Hematopoietic multipotent progenitor cell treated with erythropoietin and hydrocortisone succinate and interleukin-3 and kit ligand, for 15 days (in vitro differentiated cells): ENCODE data around the gene CDYL2.

Experiments used
- DNase-seq: peaks from one replicate; pipeline ENCODE4 v3.0.0-alpha.2; 2015; ENCODE audit warnings: low spot score

CDYL2 gene

GRCh38 chr16:80704751-80705505 lies 99.5 kb downstream of the CDYL2 start:
- DNase-seq, result no peak

DNA sequence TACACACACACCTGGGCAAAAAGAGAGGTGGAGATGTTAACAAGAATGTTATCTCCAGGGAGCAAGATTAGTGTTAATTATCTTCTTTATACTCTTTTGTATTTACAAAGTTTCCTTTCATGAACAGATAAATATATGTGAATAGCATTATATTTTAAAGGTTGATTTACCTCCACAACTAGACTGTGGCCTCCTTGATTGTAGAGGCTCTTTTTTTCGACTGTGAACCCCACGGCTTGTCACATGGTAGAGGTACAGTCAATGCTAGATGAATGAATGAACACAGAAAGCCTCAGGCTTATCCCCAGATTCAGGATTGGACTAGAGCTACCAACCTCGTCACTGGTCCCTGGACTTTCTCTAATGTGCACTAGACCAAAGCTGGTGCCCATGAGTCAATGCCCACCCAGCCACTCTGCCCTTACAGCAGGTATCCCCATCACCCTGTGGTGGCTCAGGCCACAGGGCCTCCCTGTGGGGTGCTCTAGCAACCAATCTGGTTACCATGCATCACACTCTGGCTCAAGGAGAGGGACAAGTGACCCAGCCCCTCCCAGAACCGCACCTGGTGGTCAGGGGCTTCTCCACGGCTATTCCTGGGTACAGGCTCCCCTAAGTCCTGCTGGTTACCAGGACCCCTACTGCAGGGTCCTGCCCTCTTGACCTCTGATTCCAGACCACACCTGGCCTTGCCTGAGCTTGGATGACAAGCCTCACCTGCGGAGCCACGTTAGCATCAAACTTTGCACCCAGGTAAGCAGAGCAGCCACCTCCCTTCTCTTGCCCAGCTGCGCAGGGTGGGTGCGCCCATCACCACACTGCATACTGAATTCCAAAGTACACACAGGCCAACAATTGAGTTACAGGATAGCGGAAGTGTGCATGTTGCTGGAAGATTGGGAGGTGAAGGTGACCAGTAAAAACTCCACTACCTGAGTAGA lies 101.0 kb downstream of the CDYL2 start:
- DNase-seq, result no peak

DNA sequence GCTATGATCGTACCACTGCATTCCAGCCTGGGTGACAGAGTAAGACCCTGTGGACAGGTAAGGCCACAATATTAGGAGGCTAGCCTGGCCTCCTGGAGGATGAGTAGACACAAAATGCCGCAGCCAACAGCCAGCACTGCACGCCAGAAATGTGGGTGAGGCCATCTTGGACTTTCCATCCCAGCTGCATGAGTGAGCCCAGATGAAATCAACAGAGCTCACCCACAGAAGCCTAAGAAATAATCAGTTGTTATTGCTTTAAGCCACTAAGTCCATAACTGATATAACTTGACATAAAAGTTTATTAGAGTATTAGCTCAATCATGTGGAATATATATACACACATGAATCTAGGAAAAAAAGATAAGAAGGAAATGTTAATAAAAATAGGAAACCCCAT lies 101.7 kb downstream of the CDYL2 start:
- no peak for DNase-seq

GRCh38 chr16:80700558-80700957 lies 103.8 kb downstream of the CDYL2 start:
- DNase-seq, result no peak

DNA sequence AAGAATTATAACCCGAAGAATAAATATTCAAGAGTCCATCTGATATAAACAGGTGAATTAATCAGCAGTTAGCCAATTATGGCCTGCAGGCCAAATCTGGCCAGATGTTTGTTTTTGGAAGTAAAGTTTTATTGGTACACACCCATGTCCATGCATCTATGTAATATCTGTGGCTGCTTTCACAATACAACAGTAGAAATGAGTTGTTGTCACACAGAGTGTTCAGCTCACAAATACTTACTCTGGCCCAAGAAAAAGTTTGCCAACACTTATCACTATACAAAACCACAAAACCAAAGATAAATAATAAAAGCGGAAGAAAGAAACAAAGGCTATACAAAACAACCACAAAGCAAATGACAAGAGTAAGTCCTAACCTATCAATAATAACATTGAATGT lies 109.4 kb downstream of the CDYL2 start:
- DNase-seq, result no peak

- no peak for DNase-seq
Measured at GRCh38 chr16:80693553-80693952, 110.8 kb downstream of the CDYL2 start.

GRCh38 chr16:80692270-80692669 lies 112.1 kb downstream of the CDYL2 start:
- no peak for DNase-seq

DNA sequence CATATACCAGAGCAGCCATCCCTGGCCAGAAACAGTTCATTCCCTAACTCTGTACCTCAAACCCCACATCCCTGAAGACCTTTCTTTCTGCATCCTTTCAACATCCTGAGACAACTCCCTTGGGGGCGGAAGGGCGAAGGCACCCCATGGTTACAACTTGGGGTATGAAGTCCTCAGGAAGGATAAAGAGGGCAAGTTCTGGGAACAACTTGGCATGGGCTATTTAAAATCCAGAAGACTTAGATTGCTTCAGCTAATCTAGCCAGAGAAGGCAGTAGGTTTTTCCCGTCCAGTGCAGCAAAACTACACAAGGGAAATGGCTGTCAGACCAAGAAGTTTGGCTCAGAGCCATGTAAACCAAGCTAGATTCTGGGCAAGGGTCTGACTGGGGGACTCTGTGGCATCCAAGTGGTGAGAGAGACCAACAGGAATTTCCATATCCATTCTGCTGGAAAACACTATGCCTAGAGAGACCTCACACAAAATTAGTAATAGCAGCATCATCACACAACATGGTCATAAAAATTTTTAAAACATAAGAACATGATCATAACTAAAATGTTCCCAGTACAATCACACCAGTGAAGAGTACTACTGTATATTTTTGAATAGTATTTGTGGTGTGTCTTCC lies 113.2 kb downstream of the CDYL2 start:
- DNase-seq, result no peak

DNA sequence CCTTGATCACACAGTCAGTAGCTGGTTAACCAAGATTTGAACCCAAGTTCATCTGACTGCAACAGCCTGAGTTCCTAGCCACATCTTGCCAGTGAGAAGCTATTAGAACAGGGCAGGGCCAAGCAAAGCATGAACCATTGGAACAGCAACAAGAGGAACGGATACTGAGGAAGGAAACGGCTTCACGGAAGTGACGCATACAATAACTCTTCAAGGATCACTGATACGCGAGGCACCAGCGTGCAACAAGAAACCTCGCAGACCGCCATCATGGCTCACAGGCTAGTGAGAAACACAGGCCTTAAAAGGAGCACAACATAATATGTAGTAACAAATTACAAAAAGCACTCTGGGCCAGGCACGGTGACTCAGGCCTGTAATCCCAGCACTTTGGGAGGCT lies 114.9 kb downstream of the CDYL2 start:
- no peak for DNase-seq

- DNase-seq, result no peak
Measured at GRCh38 chr16:80687606-80688005, 116.8 kb downstream of the CDYL2 start.

GRCh38 chr16:80684906-80685305 lies 119.5 kb downstream of the CDYL2 start:
- DNase-seq, result no peak

DNA sequence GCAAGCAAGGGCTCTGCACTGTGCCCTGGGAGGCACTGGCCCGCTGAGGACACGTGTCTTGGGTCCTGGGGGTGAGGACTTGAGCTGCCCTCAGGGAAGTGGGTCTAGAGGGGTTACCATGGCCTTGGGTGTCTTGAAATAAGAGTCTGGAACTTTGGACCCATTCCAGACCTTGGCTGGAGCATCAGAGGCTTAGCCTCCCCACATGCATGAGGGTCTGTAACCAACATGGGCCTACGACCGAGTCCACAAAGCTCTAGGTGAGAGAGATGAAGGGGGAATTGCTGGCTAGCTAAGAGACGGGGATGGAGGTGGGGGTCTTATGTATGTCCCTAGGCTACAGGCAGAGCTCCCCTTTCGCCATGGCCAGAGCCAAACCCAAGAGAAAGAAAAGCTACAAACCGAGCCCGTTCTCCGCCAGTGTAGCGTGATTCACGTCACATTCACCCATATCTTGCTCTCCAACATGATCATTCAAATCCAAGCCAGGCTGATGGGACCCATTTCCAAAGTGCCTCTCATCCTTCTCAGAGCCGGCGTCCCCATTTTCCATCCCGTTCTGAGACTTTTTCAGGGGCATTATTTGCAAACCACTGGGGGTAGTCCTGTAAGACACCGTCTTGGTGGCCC lies 120.1 kb downstream of the CDYL2 start:
- no peak for DNase-seq

GRCh38 chr16:80683646-80684045 lies 120.8 kb downstream of the CDYL2 start:
- no peak for DNase-seq

- DNase-seq, result no peak
Measured at GRCh38 chr16:80682421-80683070, 121.9 kb downstream of the CDYL2 start.

DNA sequence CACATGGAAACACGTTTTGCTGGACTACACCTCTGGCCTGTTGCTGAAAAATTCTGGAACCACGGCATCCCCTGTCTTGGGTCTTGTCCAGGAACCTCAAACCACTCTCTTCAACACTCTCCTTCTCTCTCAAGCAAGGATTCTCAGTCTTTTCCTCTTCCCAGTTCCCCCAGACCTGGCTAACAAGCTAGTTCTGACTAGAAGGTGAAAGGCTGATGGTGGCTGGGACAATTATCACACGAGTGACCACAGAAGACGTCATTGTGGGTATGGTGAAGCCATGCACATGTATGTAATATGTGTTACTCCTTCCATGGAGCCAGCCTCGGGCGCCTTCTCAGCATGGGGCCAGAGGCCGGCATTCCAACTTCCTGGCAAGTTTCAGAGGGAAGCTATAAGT lies 123.0 kb downstream of the CDYL2 start:
- no peak for DNase-seq

- no peak for DNase-seq
Measured at GRCh38 chr16:80680839-80681238, 123.6 kb downstream of the CDYL2 start.

GRCh38 chr16:80680046-80680445 lies 124.4 kb downstream of the CDYL2 start:
- DNase-seq, result no peak

GRCh38 chr16:80674884-80675283 lies 129.5 kb downstream of the CDYL2 start:
- DNase-seq, result no peak

DNA sequence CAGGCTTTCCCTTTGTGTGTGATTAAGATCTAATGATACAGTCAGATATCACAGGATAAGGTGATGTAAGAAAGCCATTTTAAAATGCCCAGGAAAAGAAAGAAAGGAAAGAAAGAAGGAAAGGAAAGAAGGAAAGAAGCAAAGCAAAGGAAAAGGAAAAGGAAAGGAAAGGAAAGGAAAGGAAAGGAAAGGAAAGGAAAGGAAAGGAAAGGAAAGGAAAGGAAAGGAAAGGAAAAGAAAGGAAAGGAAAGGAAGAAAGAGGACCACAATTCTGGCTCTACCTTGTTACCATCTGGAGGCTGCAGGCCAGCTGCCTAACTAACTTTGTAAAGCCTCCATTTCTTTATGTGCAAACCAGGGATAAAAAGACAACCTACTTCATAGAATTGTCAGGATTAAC lies 132.0 kb downstream of the CDYL2 start:
- no peak for DNase-seq

- DNase-seq, result no peak
Measured at GRCh38 chr16:80671281-80671849, 133.0 kb downstream of the CDYL2 start.

GRCh38 chr16:80670170-80670865 lies 134.1 kb downstream of the CDYL2 start:
- DNase-seq, result no peak
